ENCODE data around the gene RCAN3.

The RCAN3 gene

GRCh38 chr1:24468685-24469316 lies 33.8 kb upstream of the RCAN3 start:
- Histone ChIP-seq H3K27ac (ENCODE audit: low read depth, low read length) (no peak overlapping the region), H3K9ac (ENCODE audit: low read depth, low read length) (no peak overlapping the region), H3K9me3 (ENCODE audit: insufficient read depth, low read depth, low read length) (no peaks in the 10 kb centered on the region), H3K27me3 (ENCODE audit: insufficient read depth, low read length) (no peaks in the 10 kb centered on the region), H3K4me1 (ENCODE audit: insufficient read depth, low read length) (peaks cover 22% of the 10 kb centered on the region), H3K4me3 (ENCODE audit: low read length) (no peak overlapping the region), H3K36me3 (ENCODE audit: insufficient read depth, low read length) (no peaks in the 10 kb centered on the region)
- WGBS = 92% methylated on average over 11 of the region's 11 CpGs

GRCh38 chr1:24470592-24470991 lies 32.0 kb upstream of the RCAN3 start:
- 100% methylated on average over 1 of the region's 2 CpGs for WGBS
- H3K4me3 ChIP-seq (ENCODE audit: low read length) = no peak overlapping the region
- no peaks in the 10 kb centered on the region for H3K27me3 ChIP-seq (ENCODE audit: insufficient read depth, low read length)

DNA sequence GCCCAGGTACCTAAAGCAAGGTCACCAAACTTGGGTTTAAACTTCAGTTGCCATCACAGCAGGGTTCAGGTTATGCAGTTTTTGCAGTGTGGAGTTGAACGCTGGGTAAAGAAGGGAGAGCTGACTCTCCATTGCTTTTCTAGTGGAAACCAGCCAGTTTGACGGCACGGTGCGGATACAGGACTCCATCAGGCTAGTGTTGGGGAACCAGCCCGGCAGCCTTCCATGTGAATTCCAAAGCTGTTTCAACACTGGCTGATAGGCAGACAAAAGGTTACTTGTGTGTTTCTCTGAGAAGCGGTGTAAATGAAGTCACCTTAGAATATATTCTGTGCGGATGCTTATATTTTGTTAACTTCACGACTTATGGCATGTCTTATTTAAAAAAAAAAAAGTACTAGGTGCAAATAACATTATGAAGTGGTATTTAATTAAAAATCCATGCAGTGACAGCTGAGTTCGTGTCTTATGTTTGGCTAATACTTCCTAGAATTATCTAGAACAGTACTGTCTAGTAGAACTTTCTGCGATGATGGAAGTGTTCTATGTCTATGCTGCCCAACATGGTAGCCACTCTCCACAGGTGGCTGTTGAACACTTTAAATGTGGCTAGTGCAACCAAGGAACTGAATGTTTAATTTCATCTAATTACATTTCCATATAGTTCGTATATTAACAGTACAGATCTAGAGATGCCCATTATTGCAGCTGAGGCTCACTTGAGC lies 29.9 kb upstream of the RCAN3 start:
- H3K4me1 ChIP-seq (ENCODE audit: insufficient read depth, low read length) = peaks cover 6% of the 10 kb centered on the region; the same call in 1 of the 2 replicates
- no peaks in the 10 kb centered on the region for H3K36me3 ChIP-seq (ENCODE audit: insufficient read depth, low read length)
- no peaks in the 10 kb centered on the region for H3K27me3 ChIP-seq (ENCODE audit: insufficient read depth, low read length)
- 92% methylated on average over 11 of the region's 11 CpGs for WGBS
- H3K9me3 ChIP-seq (ENCODE audit: insufficient read depth, low read depth, low read length) = no peaks in the 10 kb centered on the region
- no peak overlapping the region for H3K9ac ChIP-seq (ENCODE audit: low read depth, low read length)
- no peak overlapping the region for H3K27ac ChIP-seq (ENCODE audit: low read depth, low read length)
- no peak overlapping the region for H3K4me3 ChIP-seq (ENCODE audit: low read length)

More at GRCh38 chr1:24470592-24470991, 32.0 kb upstream of the RCAN3 start:
- Histone ChIP-seq H3K9ac (ENCODE audit: low read depth, low read length) (no peak overlapping the region), H3K27ac (ENCODE audit: low read depth, low read length) (no peak overlapping the region), H3K36me3 (ENCODE audit: insufficient read depth, low read length) (no peaks in the 10 kb centered on the region), H3K9me3 (ENCODE audit: insufficient read depth, low read depth, low read length) (no peaks in the 10 kb centered on the region), H3K4me1 (ENCODE audit: insufficient read depth, low read length) (peaks cover 8% of the 10 kb centered on the region)

- Histone ChIP-seq H3K4me3 (ENCODE audit: low read length) (no peak overlapping the region), H3K4me1 (ENCODE audit: insufficient read depth, low read length) (peaks cover 6% of the 10 kb centered on the region; the same call in 1 of the 2 replicates), H3K36me3 (ENCODE audit: insufficient read depth, low read length) (no peaks in the 10 kb centered on the region), H3K27me3 (ENCODE audit: insufficient read depth, low read length) (no peaks in the 10 kb centered on the region), H3K27ac (ENCODE audit: low read depth, low read length) (no peak overlapping the region), H3K9me3 (ENCODE audit: insufficient read depth, low read depth, low read length) (no peaks in the 10 kb centered on the region), H3K9ac (ENCODE audit: low read depth, low read length) (no peak overlapping the region)
Measured at GRCh38 chr1:24474193-24474592, 28.4 kb upstream of the RCAN3 start.

DNA sequence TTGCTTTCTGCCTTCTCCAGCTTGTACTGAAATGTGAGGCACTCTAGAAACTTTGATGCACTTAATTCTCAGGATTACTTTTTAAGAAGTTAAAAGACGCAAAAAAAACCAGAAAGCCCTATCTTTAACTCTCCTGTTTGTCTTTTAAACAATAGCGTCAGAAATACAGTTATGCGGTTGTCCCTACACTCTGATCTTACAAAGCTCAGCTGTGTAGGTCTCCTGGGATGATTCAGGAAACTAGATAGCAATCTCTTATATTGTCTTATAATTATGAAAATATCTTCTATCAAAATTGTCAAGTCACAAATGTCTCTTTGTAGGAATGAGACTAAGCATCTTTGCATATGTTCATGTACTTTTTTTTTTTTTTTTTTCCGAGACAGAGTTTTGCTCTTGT lies 26.9 kb upstream of the RCAN3 start:
- 91% methylated on average over 4 of the region's 4 CpGs for WGBS

GRCh38 chr1:24476571-24476970 lies 26.1 kb upstream of the RCAN3 start:
- Histone ChIP-seq H3K36me3 (ENCODE audit: insufficient read depth, low read length) (no peaks in the 10 kb centered on the region), H3K9ac (ENCODE audit: low read depth, low read length) (no peak overlapping the region), H3K4me3 (ENCODE audit: low read length) (no peak overlapping the region), H3K9me3 (ENCODE audit: insufficient read depth, low read depth, low read length) (no peaks in the 10 kb centered on the region), H3K27ac (ENCODE audit: low read depth, low read length) (no peak overlapping the region), H3K4me1 (ENCODE audit: insufficient read depth, low read length) (peaks cover 12% of the 10 kb centered on the region; the same call in 1 of the 2 replicates), H3K27me3 (ENCODE audit: insufficient read depth, low read length) (no peaks in the 10 kb centered on the region)
- WGBS = 100% methylated on average over 1 of the region's 2 CpGs

More for the DNA sequence above, 26.9 kb upstream of the RCAN3 start:
- no peak overlapping the region for H3K4me3 ChIP-seq (ENCODE audit: low read length)
- H3K27me3 ChIP-seq (ENCODE audit: insufficient read depth, low read length) = no peaks in the 10 kb centered on the region
- no peaks in the 10 kb centered on the region for H3K9me3 ChIP-seq (ENCODE audit: insufficient read depth, low read depth, low read length)
- no peak overlapping the region for H3K27ac ChIP-seq (ENCODE audit: low read depth, low read length)
- peaks cover 6% of the 10 kb centered on the region; the same call in 1 of the 2 replicates for H3K4me1 ChIP-seq (ENCODE audit: insufficient read depth, low read length)
- H3K36me3 ChIP-seq (ENCODE audit: insufficient read depth, low read length) = no peaks in the 10 kb centered on the region
- no peak overlapping the region for H3K9ac ChIP-seq (ENCODE audit: low read depth, low read length)

- Histone ChIP-seq H3K9ac (ENCODE audit: low read depth, low read length) (no peak overlapping the region), H3K27me3 (ENCODE audit: insufficient read depth, low read length) (no peaks in the 10 kb centered on the region), H3K9me3 (ENCODE audit: insufficient read depth, low read depth, low read length) (no peaks in the 10 kb centered on the region), H3K4me1 (ENCODE audit: insufficient read depth, low read length) (peaks cover 15% of the 10 kb centered on the region; the same call in 1 of the 2 replicates), H3K4me3 (ENCODE audit: low read length) (no peak overlapping the region), H3K36me3 (ENCODE audit: insufficient read depth, low read length) (no peaks in the 10 kb centered on the region), H3K27ac (ENCODE audit: low read depth, low read length) (no peak overlapping the region)
- 64% methylated on average over 4 of the region's 4 CpGs for WGBS
Measured at GRCh38 chr1:24477309-24477708, 25.3 kb upstream of the RCAN3 start.

- no peak overlapping the region for H3K9ac ChIP-seq (ENCODE audit: low read depth, low read length)
- 72% methylated on average over 2 of the region's 2 CpGs for WGBS
Measured at GRCh38 chr1:24481101-24481500, 21.5 kb upstream of the RCAN3 start.

GRCh38 chr1:24481843-24482610 lies 20.6 kb upstream of the RCAN3 start:
- H3K9ac ChIP-seq (ENCODE audit: low read depth, low read length) = no peak overlapping the region
- no peak overlapping the region for H3K4me3 ChIP-seq (ENCODE audit: low read length)
- H3K27me3 ChIP-seq (ENCODE audit: insufficient read depth, low read length) = no peaks in the 10 kb centered on the region
- H3K4me1 ChIP-seq (ENCODE audit: insufficient read depth, low read length) = peaks cover 9% of the 10 kb centered on the region; the same call in 1 of the 2 replicates
- H3K36me3 ChIP-seq (ENCODE audit: insufficient read depth, low read length) = no peaks in the 10 kb centered on the region
- no peaks in the 10 kb centered on the region for H3K9me3 ChIP-seq (ENCODE audit: insufficient read depth, low read depth, low read length)
- 92% methylated on average over 16 of the region's 16 CpGs for WGBS
- H3K27ac ChIP-seq (ENCODE audit: low read depth, low read length) = 0 out of 2 replicates have a peak overlapping the region, but pooled peaks have one; percentile 5

More at GRCh38 chr1:24481101-24481500, 21.5 kb upstream of the RCAN3 start:
- Histone ChIP-seq H3K27me3 (ENCODE audit: insufficient read depth, low read length) (no peaks in the 10 kb centered on the region), H3K4me1 (ENCODE audit: insufficient read depth, low read length) (peaks cover 9% of the 10 kb centered on the region; the same call in 1 of the 2 replicates), H3K36me3 (ENCODE audit: insufficient read depth, low read length) (no peaks in the 10 kb centered on the region), H3K4me3 (ENCODE audit: low read length) (no peak overlapping the region), H3K27ac (ENCODE audit: low read depth, low read length) (no peak overlapping the region), H3K9me3 (ENCODE audit: insufficient read depth, low read depth, low read length) (no peaks in the 10 kb centered on the region)

DNA sequence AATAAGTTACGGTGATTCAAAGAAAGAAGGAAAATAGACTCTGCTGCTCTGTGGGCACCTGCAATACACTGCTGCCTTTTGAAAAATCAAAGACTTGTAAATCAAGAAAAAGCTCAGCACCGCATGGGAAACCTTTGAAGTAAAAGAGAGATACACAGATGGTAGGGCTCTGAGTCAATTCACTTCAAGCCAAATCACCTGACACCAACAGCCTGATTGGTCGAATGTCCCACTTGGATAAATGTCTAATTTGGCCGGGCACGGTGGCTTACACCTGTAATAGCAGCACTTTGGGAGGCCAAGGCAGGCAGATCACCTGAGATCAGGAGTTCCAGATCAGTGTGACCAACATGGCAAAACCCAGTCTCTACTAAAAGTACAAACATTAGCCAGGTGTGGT lies 19.2 kb upstream of the RCAN3 start:
- no peak overlapping the region for H3K27ac ChIP-seq (ENCODE audit: low read depth, low read length)

GRCh38 chr1:24484199-24484598 lies 18.4 kb upstream of the RCAN3 start:
- peaks cover 4% of the 10 kb centered on the region for H3K9me3 ChIP-seq (ENCODE audit: insufficient read depth, low read depth, low read length)
- no peaks in the 10 kb centered on the region for H3K36me3 ChIP-seq (ENCODE audit: insufficient read depth, low read length)
- no peaks in the 10 kb centered on the region for H3K27me3 ChIP-seq (ENCODE audit: insufficient read depth, low read length)
- H3K4me3 ChIP-seq (ENCODE audit: low read length) = no peak overlapping the region
- 76% methylated on average over 4 of the region's 4 CpGs for WGBS
- no peak overlapping the region for H3K27ac ChIP-seq (ENCODE audit: low read depth, low read length)
- H3K4me1 ChIP-seq (ENCODE audit: insufficient read depth, low read length) = peaks cover 9% of the 10 kb centered on the region; the same call in 1 of the 2 replicates
- H3K9ac ChIP-seq (ENCODE audit: low read depth, low read length) = no peak overlapping the region

More for the DNA sequence above, 19.2 kb upstream of the RCAN3 start:
- 94% methylated on average over 5 of the region's 5 CpGs for WGBS
- Histone ChIP-seq H3K27me3 (ENCODE audit: insufficient read depth, low read length) (no peaks in the 10 kb centered on the region), H3K9me3 (ENCODE audit: insufficient read depth, low read depth, low read length) (no peaks in the 10 kb centered on the region), H3K9ac (ENCODE audit: low read depth, low read length) (no peak overlapping the region), H3K4me3 (ENCODE audit: low read length) (no peak overlapping the region), H3K36me3 (ENCODE audit: insufficient read depth, low read length) (no peaks in the 10 kb centered on the region), H3K4me1 (ENCODE audit: insufficient read depth, low read length) (peaks cover 9% of the 10 kb centered on the region; the same call in 1 of the 2 replicates)

Measured in HUES64 (cell line).